B cell (primary cell): Measurements from ENCODE around the gene MYRIP. TPM values are rescaled to one million over a fixed set of nuclear protein-coding genes. Genes with fewer than 3 reads are reported as not detected.

Source experiments
- ATAC-seq: fragments of 200-7000 bp; cut with Tn5 transposase; one replicate; pipeline ENCODE4 v1.10.0; 2021; ENCODE audit warnings: low read depth, mild to moderate bottlenecking, moderate number of reproducible peaks, moderate library complexity
- CTCF ChIA-PET: fragments of 350-600 bp; sonication (Branson Sonifier 250); formaldehyde crosslinking; loops from one replicate; lab custom pipeline; 2021; ENCODE audit warnings: antibody characterized with exemption, inconsistent platforms; lab: Charles Lee
- POLR2A ChIA-PET: fragments of 350-600 bp; sonication (Branson Sonifier 250); formaldehyde crosslinking; loops from one replicate; lab custom pipeline; 2021; ENCODE audit warnings: antibody characterized with exemption; lab: Charles Lee
- DNase-seq: peaks from one replicate; pipeline ENCODE4 v3.0.0; 2013
- H2AFZ ChIP-seq: 2 replicates; pipeline ENCODE4 v1.6.1; 2012; ENCODE audit warnings: mild to moderate bottlenecking, low read depth, low read length; ENCODE audit not compliant: insufficient read depth, poor library complexity, severe bottlenecking
- H3K27ac ChIP-seq, 2 donors: 1 replicate in 1 of 2; 2 replicates in 1 of 2; pipeline ENCODE4 v1.5.1; 2012 to 2013; ENCODE audit warnings: low read length in 2 of 2, mild to moderate bottlenecking in 2 of 2, moderate library complexity in 1 of 2
- H3K27me3 ChIP-seq, 4 experiments: fragments of 200-600 bp in 1 of 4; sonication (generic) in 1 of 4; replicated peaks in 1 of 4; 1 replicate in 2 of 4; 2 replicates in 2 of 4; pipeline versions ENCODE4 v1.6.1 to v1.7.0; 2013 to 2016; ENCODE audit warnings: low read length in 3 of 4, mild to moderate bottlenecking in 2 of 4, mixed read lengths in 1 of 4, moderate library complexity in 1 of 4; ENCODE audit not compliant: insufficient read depth in 4 of 4, control insufficient read depth in 3 of 4; ENCODE audit errors: control extremely low read depth in 1 of 4
- H3K36me3 ChIP-seq, 2 experiments: replicated peaks in 1 of 2; 1 replicate in 1 of 2; 2 replicates in 1 of 2; pipeline versions ENCODE4 v1.6.1 to v1.7.1; 2013; ENCODE audit warnings: low read length in 1 of 2; ENCODE audit not compliant: insufficient read depth in 2 of 2, control insufficient read depth in 1 of 2; ENCODE audit errors: control extremely low read depth in 1 of 2, extremely low read depth in 1 of 2
- H3K4me1 ChIP-seq, 2 donors: fragments of 200-600 bp in 1 of 2; sonication (generic) in 1 of 2; 1 replicate in 1 of 2; 2 replicates in 1 of 2; pipeline versions ENCODE4 v1.5.1 to v1.6.1; 2013 to 2017; ENCODE audit warnings: low read length in 2 of 2; ENCODE audit not compliant: control insufficient read depth in 2 of 2, insufficient read depth in 2 of 2
- H3K4me2 ChIP-seq: replicated peaks from 2 replicates; pipeline ENCODE3; 2012; ENCODE audit warnings: mild to moderate bottlenecking, low read depth, low read length; ENCODE audit not compliant: poor library complexity, severe bottlenecking
- H3K4me3 ChIP-seq, 5 experiments: fragments of 200-600 bp in 1 of 5; sonication (generic) in 1 of 5; 1 replicate in 3 of 5; 2 replicates in 2 of 5; pipeline versions ENCODE4 v1.5.1 to v1.7.0; 2011 to 2016; ENCODE audit warnings: low read length in 4 of 5, mild to moderate bottlenecking in 4 of 5, low read depth in 2 of 5, control low read depth in 1 of 5, moderate library complexity in 1 of 5; ENCODE audit not compliant: insufficient read depth in 1 of 5; ENCODE audit errors: control extremely low read depth in 1 of 5, extremely low read depth in 1 of 5
- H3K79me2 ChIP-seq: fragments of 200-600 bp; sonication (generic); one replicate; pipeline ENCODE4 v1.6.0; 2016; ENCODE audit warnings: low read length; ENCODE audit not compliant: control insufficient read depth, insufficient read depth
- H3K9ac ChIP-seq: fragments of 200-600 bp; sonication (generic); 2 replicates; pipeline ENCODE4 v1.6.1; 2017; ENCODE audit warnings: mild to moderate bottlenecking, low read length, moderate library complexity
- H3K9me3 ChIP-seq, 3 donors: one replicate each; pipeline versions ENCODE4 v1.6.1 to v1.7.1; 2013; ENCODE audit warnings: low read length in 2 of 3; ENCODE audit not compliant: control insufficient read depth in 2 of 3, insufficient read depth in 1 of 3; ENCODE audit errors: control extremely low read depth in 1 of 3
- H4K20me1 ChIP-seq: 2 replicates; pipeline ENCODE4 v1.6.0; 2012; ENCODE audit warnings: mild to moderate bottlenecking, low read length; ENCODE audit not compliant: insufficient read depth, control insufficient read depth, poor library complexity, severe bottlenecking
- H3K27ac Mint-ChIP-seq: one replicate; pipeline ENCODE4 v1.8.0; 2021; ENCODE audit warnings: mixed read lengths
- H3K27me3 Mint-ChIP-seq: one replicate; pipeline ENCODE4 v1.8.0; 2021; ENCODE audit warnings: mixed read lengths
- H3K4me1 Mint-ChIP-seq: one replicate; pipeline ENCODE4 v1.8.0; 2021; ENCODE audit warnings: mixed read lengths
- H3K4me3 Mint-ChIP-seq: one replicate; pipeline ENCODE4 v1.8.0; 2021; ENCODE audit warnings: mixed read lengths
- H3K9me3 Mint-ChIP-seq: one replicate; pipeline ENCODE4 v1.8.0; 2022; ENCODE audit warnings: mixed read lengths; ENCODE audit not compliant: insufficient read depth
- EZH2 ChIP-seq: IDR thresholded peaks from 2 replicates; pipeline ENCODE4 v1.6.1; 2012; ENCODE audit warnings: borderline replicate concordance, low read depth, mild to moderate bottlenecking, moderate library complexity, low read length; ENCODE audit not compliant: insufficient read depth, poor library complexity, severe bottlenecking
- intact Hi-C: fragments of 100-400 bp; cut with micrococcal nuclease; formaldehyde crosslinking; loops from one replicate; pipeline ENCODE4 v1.10.0; 2022
- polyA plus RNA-seq: library from polyadenylated mRNA; depleted of rRNA; stranded (reverse); fragments of >200 nt; gene quantifications from 2 replicates; pipeline ENCODE4 v1.2.3, GENCODE V29; 2012
- total RNA-seq, 2 donors: library from RNA; stranded (reverse); fragments of 120-200 nt in 1 of 2; gene quantifications; 1 replicate in 1 of 2; 2 replicates in 1 of 2; pipeline versions ENCODE4 v1.2.3 to v1.2.4, GENCODE V29; 2013 to 2022
- TF ChIP-seq, protein P1 (sequence below): fragments of 200-600 bp; IDR thresholded peaks from one replicate; pipeline ENCODE4 v1.8.0; 2022; ENCODE audit warnings: antibody characterized with exemption, mild to moderate bottlenecking

Gene MYRIP
- total and polyA plus RNA-seq, 2 donors (not counting 1 experiment from before 2014, with no cell fraction given) = 0.03 to 0.10 TPM

DNA sequence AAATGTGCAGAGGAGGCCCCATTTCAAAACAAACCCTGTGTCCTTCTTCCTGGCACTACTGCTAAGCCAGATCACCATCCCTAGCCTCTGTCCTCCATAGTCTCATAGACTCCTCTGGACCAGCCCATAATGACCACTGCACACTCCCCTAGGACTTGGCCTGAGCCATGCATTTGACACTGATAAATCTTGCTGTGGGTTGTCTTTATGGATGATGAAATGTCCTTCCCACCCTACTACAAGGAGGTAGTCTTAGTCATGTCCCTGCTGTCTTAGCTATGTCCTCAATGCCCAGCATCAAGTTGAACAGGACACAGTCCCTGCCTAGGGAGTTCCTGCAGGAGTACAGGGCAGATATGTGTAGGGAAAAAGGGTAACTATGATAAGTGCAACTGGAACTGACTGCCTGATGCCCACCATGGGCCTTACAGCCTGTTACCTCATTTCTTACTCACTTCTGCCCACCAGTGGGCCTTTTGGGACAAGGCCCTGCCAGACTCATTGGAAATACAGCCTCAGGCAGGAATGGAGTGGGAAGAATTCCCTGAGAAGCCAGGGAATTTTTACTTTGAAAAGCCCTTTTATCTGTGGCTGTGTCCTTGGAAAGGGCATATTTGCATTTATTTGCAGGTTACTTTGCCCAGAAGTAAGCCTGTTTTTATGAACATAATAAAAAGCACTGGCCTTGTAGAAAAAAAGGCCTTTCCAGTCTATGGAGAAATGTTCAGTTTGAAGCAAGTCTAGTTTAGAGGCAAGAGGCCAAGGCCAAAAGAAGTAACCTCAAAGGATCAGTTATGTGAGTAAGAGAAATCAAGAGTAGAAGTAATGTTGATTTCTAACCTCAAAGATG is 300.5 kb downstream of the MYRIP start:
- H3K4me3 Mint-ChIP-seq = no peak overlapping the region
- no peak for ATAC-seq
- CTCF ChIA-PET = no interaction called here

More for the DNA sequence above, 300.5 kb downstream of the MYRIP start:
- no peaks in the 10 kb centered on the region for H3K27me3 Mint-ChIP-seq
- no peak overlapping the region for H3K27ac ChIP-seq
- H3K4me3 ChIP-seq = no peak overlapping the region
- DNase-seq = no peak
- H2AFZ ChIP-seq = no peak overlapping the region
- H3K4me1 Mint-ChIP-seq = no peaks in the 10 kb centered on the region
- H3K4me1 ChIP-seq = no peaks in the 10 kb centered on the region
- no peaks in the 10 kb centered on the region for H4K20me1 ChIP-seq
- POLR2A ChIA-PET = no interaction called here
- H3K79me2 ChIP-seq = no peaks in the 10 kb centered on the region
- no peaks in the 10 kb centered on the region for H3K9me3 ChIP-seq
- no peak overlapping the region for H3K9ac ChIP-seq
- no peaks in the 10 kb centered on the region for H3K27me3 ChIP-seq
- TF ChIP-seq EZH2 = no peak
- TF ChIP-seq, protein P1, sequence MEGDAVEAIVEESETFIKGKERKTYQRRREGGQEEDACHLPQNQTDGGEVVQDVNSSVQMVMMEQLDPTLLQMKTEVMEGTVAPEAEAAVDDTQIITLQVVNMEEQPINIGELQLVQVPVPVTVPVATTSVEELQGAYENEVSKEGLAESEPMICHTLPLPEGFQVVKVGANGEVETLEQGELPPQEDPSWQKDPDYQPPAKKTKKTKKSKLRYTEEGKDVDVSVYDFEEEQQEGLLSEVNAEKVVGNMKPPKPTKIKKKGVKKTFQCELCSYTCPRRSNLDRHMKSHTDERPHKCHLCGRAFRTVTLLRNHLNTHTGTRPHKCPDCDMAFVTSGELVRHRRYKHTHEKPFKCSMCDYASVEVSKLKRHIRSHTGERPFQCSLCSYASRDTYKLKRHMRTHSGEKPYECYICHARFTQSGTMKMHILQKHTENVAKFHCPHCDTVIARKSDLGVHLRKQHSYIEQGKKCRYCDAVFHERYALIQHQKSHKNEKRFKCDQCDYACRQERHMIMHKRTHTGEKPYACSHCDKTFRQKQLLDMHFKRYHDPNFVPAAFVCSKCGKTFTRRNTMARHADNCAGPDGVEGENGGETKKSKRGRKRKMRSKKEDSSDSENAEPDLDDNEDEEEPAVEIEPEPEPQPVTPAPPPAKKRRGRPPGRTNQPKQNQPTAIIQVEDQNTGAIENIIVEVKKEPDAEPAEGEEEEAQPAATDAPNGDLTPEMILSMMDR = no peak
- no peaks in the 10 kb centered on the region for H3K36me3 ChIP-seq
- no peaks in the 10 kb centered on the region for H3K9me3 Mint-ChIP-seq
- no peak overlapping the region for H3K27ac Mint-ChIP-seq
- no peak overlapping the region for H3K4me2 ChIP-seq
- intact Hi-C loops = no loop called here
